Stimulated activated CD4-positive, alpha-beta T cell treated with anti-CD3 and anti-CD28 coated beads, Interleukin-4, amount 100 ng/mL, for 48 hours (primary cell): ENCODE results near the gene CFAP100.

Experiments
- DNase-seq, 2 donors: peaks; one replicate each; pipeline ENCODE4 v3.0.0-alpha.2; 2020; ENCODE audit warnings: low read depth in 2 of 2

Gene CFAP100

GRCh38 chr3:126460381-126460780 lies 65.7 kb downstream of the CFAP100 start:
- DNase-seq = no peak

GRCh38 chr3:126461450-126462070 lies 66.9 kb downstream of the CFAP100 start:
- DNase-seq = no peak

GRCh38 chr3:126463521-126463920 lies 68.8 kb downstream of the CFAP100 start:
- no peak for DNase-seq

- no peak for DNase-seq
Measured at GRCh38 chr3:126464093-126464492, 69.4 kb downstream of the CFAP100 start.

- no peak for DNase-seq
Measured at GRCh38 chr3:126464494-126464893, 69.8 kb downstream of the CFAP100 start.

- DNase-seq = no peak
Measured at GRCh38 chr3:126464997-126465396, 70.3 kb downstream of the CFAP100 start.

GRCh38 chr3:126465928-126466544 lies 71.3 kb downstream of the CFAP100 start:
- no peak for DNase-seq

- DNase-seq = no peak
Measured at GRCh38 chr3:126466886-126467610, 72.3 kb downstream of the CFAP100 start.

- DNase-seq = no peak
Measured at GRCh38 chr3:126467611-126467955, 72.9 kb downstream of the CFAP100 start.

- no peak for DNase-seq
Measured at GRCh38 chr3:126468028-126468891, 73.6 kb downstream of the CFAP100 start.

- DNase-seq = no peak
Measured at GRCh38 chr3:126469479-126469878, 74.8 kb downstream of the CFAP100 start.

GRCh38 chr3:126472277-126473006 lies 77.7 kb downstream of the CFAP100 start:
- no peak for DNase-seq

GRCh38 chr3:126473292-126474168 lies 78.8 kb downstream of the CFAP100 start:
- no peak for DNase-seq

GRCh38 chr3:126474498-126475412 lies 80.0 kb downstream of the CFAP100 start:
- peak; percentile 19 to 20 for DNase-seq

- peak; percentile 86 to 89 for DNase-seq
Measured at GRCh38 chr3:126475413-126476114, 80.9 kb downstream of the CFAP100 start, which contains the start of gene ZXDC. Gene ZXDC (minus strand): TSS chr3:126475891. CDS start chr3:126475865, 26 bp downstream.

- DNase-seq = no peak
Measured at GRCh38 chr3:126476166-126477060, 81.7 kb downstream of the CFAP100 start.

GRCh38 chr3:126477061-126477380 lies 82.3 kb downstream of the CFAP100 start:
- DNase-seq = no peak
